HCT116 (cell line): ENCODE results near the gene ALDOA. TPM values are rescaled to one million over a fixed set of nuclear protein-coding genes. Genes with fewer than 3 reads are reported as not detected.

Experiments
- ATAC-seq: fragments of 200-7000 bp; cut with Tn5 transposase; 2 replicates; pipeline ENCODE4 v1.9.1; 2020; ENCODE audit warnings: mild to moderate bottlenecking, moderate library complexity
- BruUV-seq: library from RNA; stranded (reverse); fragments of 400-500 nt; replicated peaks from 2 replicates; lab custom pipeline; 2021; lab: Mats Ljungman, UMichigan
- CTCF ChIA-PET: fragments of 300-600 bp; sonication (Branson Sonifier 250); formaldehyde crosslinking; loops from one replicate; lab custom pipeline; 2021; ENCODE audit warnings: antibody characterized with exemption; lab: Charles Lee
- POLR2A ChIA-PET: fragments of 300-600, 350-600 bp; sonication (Branson Sonifier 250); formaldehyde crosslinking; loops from one replicate; lab custom pipeline; 2021; ENCODE audit warnings: antibody characterized with exemption; lab: Charles Lee
- RAD21 ChIA-PET, 2 experiments: fragments of 300-600 bp; sonication (Branson Sonifier 250); formaldehyde crosslinking; loops; one replicate each; lab custom pipeline; 2023; ENCODE audit warnings: low total read pairs in 2 of 2; ENCODE audit not compliant: uncharacterized antibody in 2 of 2, unreplicated experiment in 2 of 2, low non-redundant PET in 1 of 2; lab: Charles Lee
- DNase-seq: peaks from one replicate; pipeline ENCODE4 v3.0.0-alpha.2; 2010; ENCODE audit warnings: low read depth, low spot score
- H2AFZ ChIP-seq: fragments of 200-600 bp; shearing (Covaris generic), sonication (generic); 2 replicates; pipeline ENCODE4 v1.6.1; 2017; ENCODE audit warnings: low read depth, mixed run types, mixed read lengths, antibody characterized with exemption, low read length; ENCODE audit not compliant: poor library complexity, severe bottlenecking
- H3K27ac ChIP-seq: 2 replicates; pipeline ENCODE4 v1.5.1; 2012; ENCODE audit warnings: low read depth, low read length
- H3K27me3 ChIP-seq: fragments of 200-600 bp; sonication (generic); 2 replicates; pipeline ENCODE4 v1.6.1; 2016; ENCODE audit warnings: mixed run types, low read length, mixed read lengths; ENCODE audit not compliant: insufficient read depth
- H3K36me3 ChIP-seq, 2 experiments: fragments of 200-500 bp in 1 of 2; fragments of 200-600 bp in 1 of 2; sonication (Bioruptor generic) in 1 of 2; sonication (generic) in 1 of 2; 2 replicates each; pipeline versions ENCODE4 v1.5.1 to v1.6.1; 2014 to 2016; ENCODE audit warnings: low read length in 2 of 2, inconsistent platforms in 1 of 2, mixed read lengths in 1 of 2, mixed run types in 1 of 2; ENCODE audit not compliant: insufficient read depth in 2 of 2, control insufficient read depth in 1 of 2
- H3K4me1 ChIP-seq, 2 experiments: fragments of 200-600 bp in 1 of 2; sonication (generic) in 1 of 2; 2 replicates each; pipeline versions ENCODE4 v1.5.1 to v1.6.1; 2012 to 2017; ENCODE audit warnings: low read length in 2 of 2, inconsistent platforms in 1 of 2, mild to moderate bottlenecking in 1 of 2, mixed read lengths in 1 of 2, mixed run types in 1 of 2, moderate library complexity in 1 of 2; ENCODE audit not compliant: insufficient read depth in 2 of 2, control insufficient read depth in 1 of 2
- H3K4me2 ChIP-seq: fragments of 200-600 bp; sonication (generic); 2 replicates; pipeline ENCODE4 v1.6.1; 2017; ENCODE audit warnings: mixed run types, low read length, mixed read lengths
- H3K4me3 ChIP-seq, 2 experiments: fragments of 200-600 bp in 1 of 2; sonication (generic) in 1 of 2; replicated peaks in 1 of 2; 2 replicates each; pipeline ENCODE4 v1.5.1; 2011 to 2016; ENCODE audit warnings: low read length in 2 of 2, control low read depth in 1 of 2, low read depth in 1 of 2, mild to moderate bottlenecking in 1 of 2, mixed read lengths in 1 of 2, mixed run types in 1 of 2
- H3K79me2 ChIP-seq: fragments of 200-600 bp; sonication (generic); 2 replicates; pipeline ENCODE4 v1.6.1; 2017; ENCODE audit warnings: mild to moderate bottlenecking, mixed run types, low read length, moderate library complexity, mixed read lengths; ENCODE audit not compliant: insufficient read depth
- H3K9ac ChIP-seq: fragments of 200-600 bp; sonication (generic); 2 replicates; pipeline ENCODE4 v1.6.1; 2016; ENCODE audit warnings: low read length, mixed read lengths
- H3K9me2 ChIP-seq: fragments of 200-600 bp; sonication (generic), shearing (Covaris generic); 2 replicates; pipeline ENCODE4 v1.6.1; 2017; ENCODE audit warnings: mixed run types, mild to moderate bottlenecking, moderate library complexity; ENCODE audit not compliant: insufficient read depth
- H3K9me3 ChIP-seq, 2 experiments: fragments of 200-500 bp in 1 of 2; fragments of 200-600 bp in 1 of 2; sonication (Bioruptor generic) in 1 of 2; sonication (generic) in 1 of 2; 2 replicates each; pipeline ENCODE4 v1.6.1; 2014 to 2017; ENCODE audit warnings: low read length in 2 of 2, mixed read lengths in 2 of 2, inconsistent platforms in 1 of 2, low read depth in 1 of 2, mild to moderate bottlenecking in 1 of 2, mixed run types in 1 of 2, moderate library complexity in 1 of 2; ENCODE audit not compliant: control insufficient read depth in 1 of 2, insufficient read depth in 1 of 2
- H4K20me1 ChIP-seq: fragments of 200-600 bp; sonication (generic), shearing (Covaris generic); 2 replicates; pipeline ENCODE4 v1.6.1; 2017; ENCODE audit warnings: mixed run types, mild to moderate bottlenecking, moderate library complexity; ENCODE audit not compliant: insufficient read depth
- CBX3 ChIP-seq: IDR thresholded peaks from 2 replicates; pipeline ENCODE4 v1.6.1; 2012; ENCODE audit warnings: low read depth
- CEBPB ChIP-seq: IDR thresholded peaks from 2 replicates; pipeline ENCODE4 v1.6.1; 2012; ENCODE audit warnings: low read depth
- EGR1 ChIP-seq: IDR thresholded peaks from 2 replicates; pipeline ENCODE4 v1.6.1; 2012; ENCODE audit warnings: low read depth
- EZH2 ChIP-seq: fragments of 200-600 bp; sonication (generic); IDR thresholded peaks from 2 replicates; pipeline ENCODE4 v1.6.1; 2017; ENCODE audit warnings: antibody characterized with exemption, mixed run types
- JUND ChIP-seq: IDR thresholded peaks from 2 replicates; pipeline ENCODE4 v1.6.1; 2012
- POLR2A ChIP-seq: IDR thresholded peaks from 2 replicates; pipeline ENCODE4 v1.7.0; 2011; ENCODE audit warnings: borderline replicate concordance; ENCODE audit not compliant: insufficient read depth, insufficient read length; ENCODE audit errors: extremely low read depth
- POLR2AphosphoS5 ChIP-seq: IDR thresholded peaks from 2 replicates; pipeline ENCODE4 v1.6.1; 2011; ENCODE audit warnings: mild to moderate bottlenecking, low read depth, low read length, moderate library complexity
- SIN3A ChIP-seq: IDR thresholded peaks from 2 replicates; pipeline ENCODE4 v1.6.1; 2012; ENCODE audit warnings: low read depth
- SP1 ChIP-seq: IDR thresholded peaks from 2 replicates; pipeline ENCODE4 v1.6.1; 2012; ENCODE audit warnings: low read depth
- SRF ChIP-seq: IDR thresholded peaks from 2 replicates; pipeline ENCODE4 v1.6.1; 2012; ENCODE audit warnings: low read depth
- TCF7L2 ChIP-seq: IDR thresholded peaks from 2 replicates; pipeline ENCODE4 v1.7.0; 2011; ENCODE audit warnings: borderline replicate concordance, inconsistent platforms; ENCODE audit not compliant: insufficient read depth, insufficient read length; ENCODE audit errors: extremely low read depth
- YY1 ChIP-seq: IDR thresholded peaks from 2 replicates; pipeline ENCODE4 v1.6.1; 2011; ENCODE audit warnings: low read length, low read depth, moderate library complexity, mild to moderate bottlenecking; ENCODE audit not compliant: insufficient replicate concordance; ENCODE audit errors: extremely low read depth
- intact Hi-C: fragments of 100-400 bp; cut with micrococcal nuclease; formaldehyde crosslinking; loops from 2 replicates; pipeline ENCODE4 v1.10.0; 2022
- total RNA-seq: library from RNA; stranded (reverse); gene quantifications from one replicate; pipeline ENCODE4 v1.2.1, GENCODE V29; 2021; ENCODE audit not compliant: unreplicated experiment
- TF ChIP-seq, protein P1 (sequence below), 3 experiments: fragments of 200-600 bp in 1 of 3; sonication (generic) in 1 of 3; IDR thresholded peaks in 2 of 3; conservative IDR thresholded peaks in 1 of 3; 2 replicates each; pipeline ENCODE4 v1.5.1; 2012 to 2017; ENCODE audit warnings: low read depth in 2 of 3, low read length in 2 of 3, antibody characterized with exemption in 1 of 3, borderline replicate concordance in 1 of 3, control low read depth in 1 of 3, mild to moderate bottlenecking in 1 of 3, mixed read lengths in 1 of 3, mixed run types in 1 of 3, moderate library complexity in 1 of 3; ENCODE audit not compliant: insufficient read depth in 1 of 3
- TF ChIP-seq, protein P2 (sequence below): IDR thresholded peaks from 2 replicates; pipeline ENCODE4 v1.6.1; 2012; ENCODE audit warnings: low read depth

Gene ALDOA
- total RNA-seq, 1 experiment from 2014 or later = 2,423 TPM

DNA sequence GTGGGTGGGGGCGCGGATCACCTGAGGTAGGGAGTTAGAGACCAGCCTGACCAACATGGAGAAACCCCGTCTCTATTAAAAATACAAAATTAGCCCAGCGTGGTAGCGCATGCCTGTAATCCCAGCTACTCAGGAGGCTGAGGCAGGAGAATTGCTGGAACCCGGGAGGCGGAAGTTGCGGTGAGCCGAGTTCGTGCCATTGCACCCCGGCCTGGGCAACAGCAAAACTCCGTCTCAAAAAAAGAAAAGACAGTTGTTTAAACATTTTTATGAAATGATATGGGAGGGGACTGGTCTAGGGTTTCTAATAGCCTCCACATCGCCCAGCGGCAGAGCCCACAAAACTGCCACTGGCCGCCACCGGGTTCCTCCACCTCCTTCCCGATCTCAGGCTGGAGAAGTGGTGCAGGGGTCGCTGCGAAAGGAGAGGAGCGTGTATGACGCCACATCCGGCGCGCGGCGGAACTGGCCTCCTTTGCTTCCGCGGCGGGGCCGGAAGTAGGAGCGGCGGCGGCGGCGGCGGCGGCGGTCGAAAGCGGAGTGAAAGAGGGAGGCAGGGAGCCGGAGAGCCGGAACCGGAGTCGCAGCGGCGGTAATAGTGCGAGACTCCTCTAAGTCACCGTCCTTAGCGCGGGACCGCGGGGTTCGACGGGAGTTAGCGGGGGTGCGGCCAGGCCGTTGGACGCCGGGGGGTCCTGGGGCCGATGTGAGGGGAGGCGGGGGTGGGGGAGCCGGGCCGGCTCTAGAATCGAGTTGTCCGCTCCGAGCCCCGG is 10.1 kb downstream of the ALDOA start, which contains the start of gene PPP4C:
Gene PPP4C (plus strand): TSS at position 492 of the 773 bp plus-strand sequence. CDS start 384 bp downstream, outside the sequence.
- Histone ChIP-seq H3K9me3 (no peaks in the 10 kb centered on the region), H3K27ac (peak within 1 kb of the TSS; percentile 80), H3K27me3 (no peaks in the 10 kb centered on the region), H3K4me3 (peak within 1 kb of the TSS; percentile 88 to 99), H3K4me1 (peaks cover 14 to 22% of the 10 kb centered on the region in 2 experiments; a peak in 3 of 4 replicates), H2AFZ (no peak within 1 kb of the TSS), H3K9me2 (no peaks in the 10 kb centered on the region), H3K9ac (peak within 1 kb of the TSS; percentile 97), H4K20me1 (0 out of 2 replicates have a peak, but pooled peaks cover 9% of the 10 kb centered on the region), H3K36me3 (peaks cover 17 to 41% of the 10 kb centered on the region in 2 experiments)
- RAD21 ChIA-PET = no interaction called here
- CTCF ChIA-PET = interaction anchor here (1.3 kb wide), 1 partner anchor 10 kb away, joined by 4 read pairs; the partner anchor contains the start of gene ALDOA
- peak; percentile 86 for ATAC-seq
- TF ChIP-seq SRF (no peak; the same call in 1 of the 2 replicates), CBX3 (no peak), JUND (no peak), EZH2 (no peak), YY1 (peak; percentile 68), POLR2AphosphoS5 (peak; percentile 99), TCF7L2 (no peak), EGR1 (no peak; the same call in 1 of the 2 replicates), POLR2A (peak; percentile 88), CEBPB (no peak), SP1 (0 out of 2 replicates have a peak, but pooled peaks have one; percentile 15), SIN3A (peak; percentile 75)
- TF ChIP-seq, protein P1, sequence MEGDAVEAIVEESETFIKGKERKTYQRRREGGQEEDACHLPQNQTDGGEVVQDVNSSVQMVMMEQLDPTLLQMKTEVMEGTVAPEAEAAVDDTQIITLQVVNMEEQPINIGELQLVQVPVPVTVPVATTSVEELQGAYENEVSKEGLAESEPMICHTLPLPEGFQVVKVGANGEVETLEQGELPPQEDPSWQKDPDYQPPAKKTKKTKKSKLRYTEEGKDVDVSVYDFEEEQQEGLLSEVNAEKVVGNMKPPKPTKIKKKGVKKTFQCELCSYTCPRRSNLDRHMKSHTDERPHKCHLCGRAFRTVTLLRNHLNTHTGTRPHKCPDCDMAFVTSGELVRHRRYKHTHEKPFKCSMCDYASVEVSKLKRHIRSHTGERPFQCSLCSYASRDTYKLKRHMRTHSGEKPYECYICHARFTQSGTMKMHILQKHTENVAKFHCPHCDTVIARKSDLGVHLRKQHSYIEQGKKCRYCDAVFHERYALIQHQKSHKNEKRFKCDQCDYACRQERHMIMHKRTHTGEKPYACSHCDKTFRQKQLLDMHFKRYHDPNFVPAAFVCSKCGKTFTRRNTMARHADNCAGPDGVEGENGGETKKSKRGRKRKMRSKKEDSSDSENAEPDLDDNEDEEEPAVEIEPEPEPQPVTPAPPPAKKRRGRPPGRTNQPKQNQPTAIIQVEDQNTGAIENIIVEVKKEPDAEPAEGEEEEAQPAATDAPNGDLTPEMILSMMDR (IDR thresholded peaks at IDR 0.05 in 2 of 3, conservative IDR thresholded peaks at IDR 0.05 in 1 of 3; ENCODE audit: borderline replicate concordance in 1 of 3, insufficient read depth in 1 of 3, low read depth in 2 of 3, low read length in 2 of 3) = no peak
- TF ChIP-seq, protein P2, sequence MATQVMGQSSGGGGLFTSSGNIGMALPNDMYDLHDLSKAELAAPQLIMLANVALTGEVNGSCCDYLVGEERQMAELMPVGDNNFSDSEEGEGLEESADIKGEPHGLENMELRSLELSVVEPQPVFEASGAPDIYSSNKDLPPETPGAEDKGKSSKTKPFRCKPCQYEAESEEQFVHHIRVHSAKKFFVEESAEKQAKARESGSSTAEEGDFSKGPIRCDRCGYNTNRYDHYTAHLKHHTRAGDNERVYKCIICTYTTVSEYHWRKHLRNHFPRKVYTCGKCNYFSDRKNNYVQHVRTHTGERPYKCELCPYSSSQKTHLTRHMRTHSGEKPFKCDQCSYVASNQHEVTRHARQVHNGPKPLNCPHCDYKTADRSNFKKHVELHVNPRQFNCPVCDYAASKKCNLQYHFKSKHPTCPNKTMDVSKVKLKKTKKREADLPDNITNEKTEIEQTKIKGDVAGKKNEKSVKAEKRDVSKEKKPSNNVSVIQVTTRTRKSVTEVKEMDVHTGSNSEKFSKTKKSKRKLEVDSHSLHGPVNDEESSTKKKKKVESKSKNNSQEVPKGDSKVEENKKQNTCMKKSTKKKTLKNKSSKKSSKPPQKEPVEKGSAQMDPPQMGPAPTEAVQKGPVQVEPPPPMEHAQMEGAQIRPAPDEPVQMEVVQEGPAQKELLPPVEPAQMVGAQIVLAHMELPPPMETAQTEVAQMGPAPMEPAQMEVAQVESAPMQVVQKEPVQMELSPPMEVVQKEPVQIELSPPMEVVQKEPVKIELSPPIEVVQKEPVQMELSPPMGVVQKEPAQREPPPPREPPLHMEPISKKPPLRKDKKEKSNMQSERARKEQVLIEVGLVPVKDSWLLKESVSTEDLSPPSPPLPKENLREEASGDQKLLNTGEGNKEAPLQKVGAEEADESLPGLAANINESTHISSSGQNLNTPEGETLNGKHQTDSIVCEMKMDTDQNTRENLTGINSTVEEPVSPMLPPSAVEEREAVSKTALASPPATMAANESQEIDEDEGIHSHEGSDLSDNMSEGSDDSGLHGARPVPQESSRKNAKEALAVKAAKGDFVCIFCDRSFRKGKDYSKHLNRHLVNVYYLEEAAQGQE = no peak
- TF ChIP-seq, all 23 proteins: peak for 5
- Histone ChIP-seq H3K4me2 (peak within 1 kb of the TSS; percentile 90), H3K79me2 (peaks cover 56% of the 10 kb centered on the region)
- peak; percentile 68 for DNase-seq
- intact Hi-C loops = no loop called here
- BruUV-seq = TSS peak; percentile 97
- POLR2A ChIA-PET = interaction anchor here (0.9 to 2.1 kb wide), 3 partner anchors 10 to 18 kb away, joined by 3 to 12 read pairs (median 3); partner anchors contain the start of gene ALDOA
